IPS-NIHi11 (cell line): ENCODE data around the gene RHBDF2.
"Not testable (repeated sequence)": the region's sequence is repeated elsewhere in the genome, so short reads cannot be mapped to it uniquely, and the experiment has no call there.

ENCODE experiments used
- DNase-seq: peaks from one replicate; pipeline ENCODE4 v3.0.0; 2012; ENCODE audit warnings: mixed read lengths, low spot score

The RHBDF2 gene

GRCh38 chr17:76524598-76525512 is 23.6 kb upstream of the RHBDF2 start:
- no peak for DNase-seq

- peak; percentile 94 for DNase-seq
Observed at GRCh38 chr17:76523084-76524037, 22.1 kb upstream of the RHBDF2 start.

- DNase-seq = not testable (repeated sequence)
Observed at GRCh38 chr17:76521683-76522082, 20.5 kb upstream of the RHBDF2 start.

GRCh38 chr17:76521262-76521661 is 20.0 kb upstream of the RHBDF2 start:
- DNase-seq = no peak

- DNase-seq = no peak
Observed at GRCh38 chr17:76519048-76519966, 18.1 kb upstream of the RHBDF2 start.

GRCh38 chr17:76517638-76518038 is 16.4 kb upstream of the RHBDF2 start:
- DNase-seq = no peak

- no peak for DNase-seq
Observed at GRCh38 chr17:76515274-76515949, 14.2 kb upstream of the RHBDF2 start.

- DNase-seq = not testable (repeated sequence)
Observed at GRCh38 chr17:76514355-76514754, 13.1 kb upstream of the RHBDF2 start.

- DNase-seq = no peak
Observed at GRCh38 chr17:76513306-76513692, 12.1 kb upstream of the RHBDF2 start.

GRCh38 chr17:76512366-76513305 is 11.4 kb upstream of the RHBDF2 start:
- DNase-seq = no peak

GRCh38 chr17:76511668-76512365 is 10.6 kb upstream of the RHBDF2 start:
- no peak for DNase-seq

GRCh38 chr17:76510831-76511244 is 9.6 kb upstream of the RHBDF2 start:
- DNase-seq = no peak

GRCh38 chr17:76508472-76509063 is 7.3 kb upstream of the RHBDF2 start:
- DNase-seq = not testable (repeated sequence)

GRCh38 chr17:76506408-76507345 is 5.5 kb upstream of the RHBDF2 start:
- DNase-seq = peak; percentile 90

GRCh38 chr17:76504117-76504516 is 2.9 kb upstream of the RHBDF2 start:
- DNase-seq = no peak

GRCh38 chr17:76502341-76503211 is 1.4 kb upstream of the RHBDF2 start:
- no peak for DNase-seq
